OCI-LY7 (cell line): ENCODE data around the gene CIC.

Experiments used
- CTCF ChIP-seq: fragments of 200-600 bp; sonication (generic); conservative IDR thresholded peaks from 2 replicates; pipeline ENCODE4 v1.5.1; 2014; ENCODE audit warnings: mild to moderate bottlenecking, antibody characterized with exemption, low read length, moderate library complexity, mixed read lengths
- EZH2phosphoT487 ChIP-seq: fragments of 200-600 bp; sonication (generic); IDR thresholded peaks from 2 replicates; pipeline ENCODE4 v1.6.1; 2018; ENCODE audit warnings: low read depth, borderline replicate concordance, mild to moderate bottlenecking, mixed run types, antibody characterized with exemption, low read length, moderate library complexity, mixed read lengths

GRCh38 chr19:42279902-42280814 is 11.1 kb downstream of the CIC start:
- TF ChIP-seq CTCF (peak; percentile 89), EZH2phosphoT487 (no peak)
